KMS-11 (cell line): ENCODE results near the gene IFT74.

ENCODE experiments used
- H2AFZ ChIP-seq: fragments of 200-600 bp; sonication (generic); 2 replicates; pipeline ENCODE4 v1.6.1; 2016; ENCODE audit warnings: antibody characterized with exemption, mixed run types, low read depth
- H3K27ac ChIP-seq: fragments of 200-600 bp; sonication (generic); 2 replicates; pipeline ENCODE4 v1.6.1; 2016; ENCODE audit warnings: mild to moderate bottlenecking, mixed run types
- H3K27me3 ChIP-seq: fragments of 200-600 bp; sonication (generic); 2 replicates; pipeline ENCODE4 v1.6.1; 2017; ENCODE audit warnings: mild to moderate bottlenecking, low read depth, mixed run types, moderate library complexity; ENCODE audit not compliant: insufficient read depth
- H3K36me3 ChIP-seq: fragments of 200-600 bp; sonication (generic); 2 replicates; pipeline ENCODE4 v1.6.1; 2017; ENCODE audit warnings: mild to moderate bottlenecking, mixed run types; ENCODE audit not compliant: insufficient read depth
- H3K4me1 ChIP-seq: fragments of 200-600 bp; sonication (generic); 2 replicates; pipeline ENCODE4 v1.6.1; 2016; ENCODE audit warnings: mild to moderate bottlenecking, low read depth, mixed run types; ENCODE audit not compliant: poor library complexity, severe bottlenecking
- H3K4me2 ChIP-seq: fragments of 200-600 bp; sonication (generic); 2 replicates; pipeline ENCODE4 v1.7.0; 2016; ENCODE audit warnings: mild to moderate bottlenecking, mixed run types
- H3K4me3 ChIP-seq: fragments of 200-600 bp; sonication (generic); IDR thresholded peaks from 2 replicates; pipeline ENCODE4 v1.6.1; 2017; ENCODE audit warnings: low read depth, low read length, mixed read lengths; ENCODE audit not compliant: insufficient read depth
- H3K79me2 ChIP-seq: fragments of 200-600 bp; sonication (generic); 2 replicates; pipeline ENCODE4 v1.6.1; 2016; ENCODE audit warnings: low read depth, mixed run types; ENCODE audit not compliant: insufficient read depth
- H3K9ac ChIP-seq: fragments of 200-600 bp; sonication (generic); 2 replicates; pipeline ENCODE4 v1.6.1; 2016; ENCODE audit warnings: mild to moderate bottlenecking, mixed run types
- H4K20me1 ChIP-seq: fragments of 200-600 bp; sonication (generic); 2 replicates; pipeline ENCODE4 v1.6.1; 2016; ENCODE audit warnings: mild to moderate bottlenecking, mixed run types; ENCODE audit not compliant: insufficient read depth
- CTCF ChIP-seq: fragments of 200-600 bp; sonication (generic); conservative IDR thresholded peaks from 2 replicates; pipeline ENCODE4 v1.6.1; 2017; ENCODE audit warnings: low read depth, mild to moderate bottlenecking, antibody characterized with exemption, low read length, moderate library complexity, mixed read lengths

IFT74 gene

GRCh38 chr9:26928902-26929495, 27.2 kb upstream of the IFT74 start:
- H3K27ac ChIP-seq, result no peak overlapping the region
- no peak overlapping the region for H3K4me3 ChIP-seq
- no peaks in the 10 kb centered on the region for H4K20me1 ChIP-seq
- peaks cover 4% of the 10 kb centered on the region; the same call in 1 of the 2 replicates for H3K36me3 ChIP-seq
- peaks cover 12% of the 10 kb centered on the region; the same call in 1 of the 2 replicates for H3K79me2 ChIP-seq
- H2AFZ ChIP-seq, result no peak overlapping the region
- no peak overlapping the region for H3K4me2 ChIP-seq
- no peak for TF ChIP-seq CTCF
- no peak overlapping the region for H3K9ac ChIP-seq
- no peaks in the 10 kb centered on the region for H3K4me1 ChIP-seq
- H3K27me3 ChIP-seq, result no peaks in the 10 kb centered on the region

GRCh38 chr9:26935847-26936246, 20.4 kb upstream of the IFT74 start:
- no peak for TF ChIP-seq CTCF
- Histone ChIP-seq H2AFZ (no peak overlapping the region), H4K20me1 (peaks cover 15% of the 10 kb centered on the region; the same call in 1 of the 2 replicates), H3K9ac (no peak overlapping the region), H3K27ac (no peak overlapping the region; the same call in 1 of the 2 replicates), H3K36me3 (no peaks in the 10 kb centered on the region), H3K79me2 (peaks cover 68% of the 10 kb centered on the region), H3K4me3 (no peak overlapping the region), H3K4me2 (peak overlapping the region; percentile 25; the same call in 1 of the 2 replicates), H3K27me3 (no peaks in the 10 kb centered on the region), H3K4me1 (peaks cover 32% of the 10 kb centered on the region)

- peak overlapping the region; percentile 25; the same call in 1 of the 2 replicates for H3K4me2 ChIP-seq
- H3K36me3 ChIP-seq, result no peaks in the 10 kb centered on the region
- no peak overlapping the region for H2AFZ ChIP-seq
- no peak overlapping the region for H3K27ac ChIP-seq
- no peak overlapping the region for H3K9ac ChIP-seq
- H4K20me1 ChIP-seq, result peaks cover 15% of the 10 kb centered on the region; the same call in 1 of the 2 replicates
- H3K27me3 ChIP-seq, result no peaks in the 10 kb centered on the region
- peaks cover 43% of the 10 kb centered on the region for H3K4me1 ChIP-seq
- TF ChIP-seq CTCF, result no peak
- H3K4me3 ChIP-seq, result no peak overlapping the region
- H3K79me2 ChIP-seq, result peaks cover 82% of the 10 kb centered on the region
Observed at GRCh38 chr9:26937816-26938371, 18.3 kb upstream of the IFT74 start.

- H3K79me2 ChIP-seq, result peaks cover 95% of the 10 kb centered on the region
- H3K4me2 ChIP-seq, result no peak overlapping the region
- no peaks in the 10 kb centered on the region for H3K36me3 ChIP-seq
- peaks cover 15% of the 10 kb centered on the region; the same call in 1 of the 2 replicates for H4K20me1 ChIP-seq
- H2AFZ ChIP-seq, result no peak overlapping the region
- H3K4me1 ChIP-seq, result peaks cover 51% of the 10 kb centered on the region
- no peak overlapping the region for H3K9ac ChIP-seq
- H3K27me3 ChIP-seq, result no peaks in the 10 kb centered on the region
- TF ChIP-seq CTCF, result no peak
- no peak overlapping the region for H3K4me3 ChIP-seq
- no peak overlapping the region for H3K27ac ChIP-seq
Observed at GRCh38 chr9:26939955-26940711, 16.1 kb upstream of the IFT74 start.
